Measurements from ENCODE around the gene PVALB. TPM values are rescaled to one million over a fixed set of nuclear protein-coding genes. Genes with fewer than 3 reads are reported as not detected.

The PVALB gene
- total and polyA plus RNA-seq, 10 of the 15 experiments (the other 5 are each of a cell fraction or from before 2014, with no cell fraction given), result not detected

- TF ChIP-seq ZBTB11 (CRISPR knock-in tag; IDR thresholded peaks at IDR 0.05) (no peak), NR2C1 (IDR thresholded peaks at IDR 0.05) (no peak), ZBTB4 (CRISPR knock-in tag; IDR thresholded peaks at IDR 0.05) (no peak)
These were observed 63.6 kb downstream of the PVALB start (continued) for GRCh38 chr22:36753120-36753802.

Other genes starting within 250 kb of the PVALB start
- gene CACNG2, start 113.3 kb downstream of the PVALB start, total RNA-seq (2014; rRNA removed), result not detected in 2 replicates
- gene CACNG2, start 113.3 kb downstream of the PVALB start, total RNA-seq (2014; rRNA removed; fragmentation: Illumina TruSeq; extraction: Trizol), result not detected in 2 replicates
- not detected in 2 replicates for gene CACNG2, start 113.3 kb downstream of the PVALB start, total RNA-seq (2021)
- gene CACNG2, start 113.3 kb downstream of the PVALB start, polyA plus RNA-seq (2011; rRNA removed), result not detected in 2 replicates
- not detected in 2 replicates for gene CACNG2, start 113.3 kb downstream of the PVALB start, polyA plus RNA-seq (2014; fragmentation: Illumina TruSeq; extraction: Trizol)
- gene CACNG2, start 113.3 kb downstream of the PVALB start, polyA plus RNA-seq (2014; fragmentation: Nextera tagmentation; extraction: Ambion mirVana), result not detected
- not detected in 2 replicates for gene CACNG2, start 113.3 kb downstream of the PVALB start, polyA plus RNA-seq (2014; rRNA removed)
- gene CACNG2, start 113.3 kb downstream of the PVALB start, polyA plus RNA-seq (2016; fragmentation: Nextera tagmentation; extraction: Ambion mirVana), result not detected
- 12.0 and 12.1 TPM in 2 replicates for gene IFT27, start 40.9 kb downstream of the PVALB start, total RNA-seq (2014; rRNA removed)
- 8.4 and 9.5 TPM in 2 replicates for gene IFT27, start 40.9 kb downstream of the PVALB start, total RNA-seq (2014; rRNA removed; fragmentation: Illumina TruSeq; extraction: Trizol)
- gene IFT27, start 40.9 kb downstream of the PVALB start, total RNA-seq (2021), result 18.5 and 18.8 TPM in 2 replicates
- gene IFT27, start 40.9 kb downstream of the PVALB start, polyA plus RNA-seq (2011; rRNA removed), result 1.9 and 2.7 TPM in 2 replicates
- 3.7 and 7.1 TPM in 2 replicates for gene IFT27, start 40.9 kb downstream of the PVALB start, polyA plus RNA-seq (2014; fragmentation: Illumina TruSeq; extraction: Trizol)
- 1 to 10 TPM; 2.7 to 3.0 TPM for gene IFT27, start 40.9 kb downstream of the PVALB start, polyA plus RNA-seq (2014; fragmentation: Nextera tagmentation; extraction: Ambion mirVana)
- 15.3 and 18.0 TPM in 2 replicates for gene IFT27, start 40.9 kb downstream of the PVALB start, polyA plus RNA-seq (2014; rRNA removed)
- gene IFT27, start 40.9 kb downstream of the PVALB start, polyA plus RNA-seq (2016; fragmentation: Nextera tagmentation; extraction: Ambion mirVana), result 10 to 100 TPM; 26.2 to 32.5 TPM
- gene NCF4, start 44.0 kb upstream of the PVALB start, total RNA-seq (2014; rRNA removed), result 91.2 and 96.2 TPM in 2 replicates
- 58.5 and 59.3 TPM in 2 replicates for gene NCF4, start 44.0 kb upstream of the PVALB start, total RNA-seq (2014; rRNA removed; fragmentation: Illumina TruSeq; extraction: Trizol)
- 65.6 and 66.5 TPM in 2 replicates for gene NCF4, start 44.0 kb upstream of the PVALB start, total RNA-seq (2021)
- gene NCF4, start 44.0 kb upstream of the PVALB start, polyA plus RNA-seq (2011; rRNA removed), result 74.5 and 136 TPM in 2 replicates
- 24.9 and 56.8 TPM in 2 replicates for gene NCF4, start 44.0 kb upstream of the PVALB start, polyA plus RNA-seq (2014; fragmentation: Illumina TruSeq; extraction: Trizol)
- gene NCF4, start 44.0 kb upstream of the PVALB start, polyA plus RNA-seq (2014; fragmentation: Nextera tagmentation; extraction: Ambion mirVana), result 10 to 100 TPM; 22.9 to 29.8 TPM
- 82.2 and 90.3 TPM in 2 replicates for gene NCF4, start 44.0 kb upstream of the PVALB start, polyA plus RNA-seq (2014; rRNA removed)
- 10 to 100 TPM; 78.5 to 84.5 TPM for gene NCF4, start 44.0 kb upstream of the PVALB start, polyA plus RNA-seq (2016; fragmentation: Nextera tagmentation; extraction: Ambion mirVana)
- gene CSF2RB, start 96.6 kb upstream of the PVALB start, total RNA-seq (2014; rRNA removed), result 9.4 and 10.1 TPM in 2 replicates
- gene CSF2RB, start 96.6 kb upstream of the PVALB start, total RNA-seq (2014; rRNA removed; fragmentation: Illumina TruSeq; extraction: Trizol), result 4.5 and 5.1 TPM in 2 replicates
- 8.9 and 9.4 TPM in 2 replicates for gene CSF2RB, start 96.6 kb upstream of the PVALB start, total RNA-seq (2021)
- 11.2 and 12.5 TPM in 2 replicates for gene CSF2RB, start 96.6 kb upstream of the PVALB start, polyA plus RNA-seq (2011; rRNA removed)
- gene CSF2RB, start 96.6 kb upstream of the PVALB start, polyA plus RNA-seq (2014; fragmentation: Illumina TruSeq; extraction: Trizol), result 3.3 and 5.6 TPM in 2 replicates
- gene CSF2RB, start 96.6 kb upstream of the PVALB start, polyA plus RNA-seq (2014; fragmentation: Nextera tagmentation; extraction: Ambion mirVana), result 1 to 10 TPM in 1 of 2 experiments, under 1 TPM in 1; 0.82 to 1.5 TPM
- 9.9 and 10.7 TPM in 2 replicates for gene CSF2RB, start 96.6 kb upstream of the PVALB start, polyA plus RNA-seq (2014; rRNA removed)
- 1 to 10 TPM; 2.7 to 3.5 TPM for gene CSF2RB, start 96.6 kb upstream of the PVALB start, polyA plus RNA-seq (2016; fragmentation: Nextera tagmentation; extraction: Ambion mirVana)
- 24.6 TPM in 2 replicates for gene TST, start 202.4 kb upstream of the PVALB start, total RNA-seq (2014; rRNA removed)
- 8.8 and 9.3 TPM in 2 replicates for gene TST, start 202.4 kb upstream of the PVALB start, total RNA-seq (2014; rRNA removed; fragmentation: Illumina TruSeq; extraction: Trizol)
- 20.8 and 20.9 TPM in 2 replicates for gene TST, start 202.4 kb upstream of the PVALB start, total RNA-seq (2021)
- gene TST, start 202.4 kb upstream of the PVALB start, polyA plus RNA-seq (2011; rRNA removed), result 3.3 and 9.5 TPM in 2 replicates
- gene TST, start 202.4 kb upstream of the PVALB start, polyA plus RNA-seq (2014; fragmentation: Illumina TruSeq; extraction: Trizol), result 0.59 and 5.7 TPM in 2 replicates
- gene TST, start 202.4 kb upstream of the PVALB start, polyA plus RNA-seq (2014; fragmentation: Nextera tagmentation; extraction: Ambion mirVana), result 1 to 10 TPM; 2.4 to 7.0 TPM
- 24.1 and 25.0 TPM in 2 replicates for gene TST, start 202.4 kb upstream of the PVALB start, polyA plus RNA-seq (2014; rRNA removed)
- 10 to 100 TPM; 11.3 to 11.8 TPM for gene TST, start 202.4 kb upstream of the PVALB start, polyA plus RNA-seq (2016; fragmentation: Nextera tagmentation; extraction: Ambion mirVana)
- 79.0 and 88.7 TPM in 2 replicates for gene MPST, start 202.7 kb upstream of the PVALB start, total RNA-seq (2014; rRNA removed)
- 13.8 and 16.4 TPM in 2 replicates for gene MPST, start 202.7 kb upstream of the PVALB start, total RNA-seq (2014; rRNA removed; fragmentation: Illumina TruSeq; extraction: Trizol)
- gene MPST, start 202.7 kb upstream of the PVALB start, total RNA-seq (2021), result 58.0 and 58.2 TPM in 2 replicates
- 9.4 and 21.1 TPM in 2 replicates for gene MPST, start 202.7 kb upstream of the PVALB start, polyA plus RNA-seq (2011; rRNA removed)
- 3.5 and 8.1 TPM in 2 replicates for gene MPST, start 202.7 kb upstream of the PVALB start, polyA plus RNA-seq (2014; fragmentation: Illumina TruSeq; extraction: Trizol)
- gene MPST, start 202.7 kb upstream of the PVALB start, polyA plus RNA-seq (2014; fragmentation: Nextera tagmentation; extraction: Ambion mirVana), result 1 to 10 TPM in 1 of 2 experiments, under 1 TPM in 1; 0.95 to 2.4 TPM
- gene MPST, start 202.7 kb upstream of the PVALB start, polyA plus RNA-seq (2014; rRNA removed), result 88.1 and 101 TPM in 2 replicates
- 10 to 100 TPM; 55.9 to 60.8 TPM for gene MPST, start 202.7 kb upstream of the PVALB start, polyA plus RNA-seq (2016; fragmentation: Nextera tagmentation; extraction: Ambion mirVana)
- 10.4 and 11.8 TPM in 2 replicates for gene KCTD17, start 234.7 kb upstream of the PVALB start, total RNA-seq (2014; rRNA removed)
- 5.2 and 6.4 TPM in 2 replicates for gene KCTD17, start 234.7 kb upstream of the PVALB start, total RNA-seq (2014; rRNA removed; fragmentation: Illumina TruSeq; extraction: Trizol)
- gene KCTD17, start 234.7 kb upstream of the PVALB start, total RNA-seq (2021), result 16.8 and 18.4 TPM in 2 replicates
- 7.6 and 13.0 TPM in 2 replicates for gene KCTD17, start 234.7 kb upstream of the PVALB start, polyA plus RNA-seq (2011; rRNA removed)
- gene KCTD17, start 234.7 kb upstream of the PVALB start, polyA plus RNA-seq (2014; fragmentation: Illumina TruSeq; extraction: Trizol), result 2.1 and 7.2 TPM in 2 replicates
- under 1 TPM in 1 of 2 experiments, not detected in 1; 0.16 TPM for gene KCTD17, start 234.7 kb upstream of the PVALB start, polyA plus RNA-seq (2014; fragmentation: Nextera tagmentation; extraction: Ambion mirVana)
- gene KCTD17, start 234.7 kb upstream of the PVALB start, polyA plus RNA-seq (2014; rRNA removed), result 9.1 and 13.3 TPM in 2 replicates
- 10 to 100 TPM; 10.1 to 10.9 TPM for gene KCTD17, start 234.7 kb upstream of the PVALB start, polyA plus RNA-seq (2016; fragmentation: Nextera tagmentation; extraction: Ambion mirVana)

Measured in GM12878 (cell line).